Neural progenitor cell (in vitro differentiated cells): ENCODE data around the gene SDHAF2. TPM values are rescaled to one million over a fixed set of nuclear protein-coding genes. Genes with fewer than 3 reads are reported as not detected.

Experiments used
- DNase-seq: peaks from one replicate; pipeline ENCODE4 v3.0.0-alpha.2; 2016; ENCODE audit warnings: low spot score
- H2AFZ ChIP-seq: fragments of 200-600 bp; sonication (generic); replicated peaks from 2 replicates; pipeline ENCODE4 v1.6.1; 2016; ENCODE audit warnings: antibody characterized with exemption
- H3F3A ChIP-seq: fragments of 200-600 bp; sonication (generic); 2 replicates; pipeline ENCODE4 v1.6.1; 2016; ENCODE audit warnings: antibody characterized with exemption, low read depth
- H3K27ac ChIP-seq: fragments of 200-600 bp; sonication (generic); 2 replicates; pipeline ENCODE4 v1.5.1; 2016; ENCODE audit warnings: mild to moderate bottlenecking
- H3K27me3 ChIP-seq: fragments of 200-600 bp; sonication (generic); 2 replicates; pipeline ENCODE4 v1.6.1; 2016; ENCODE audit warnings: mild to moderate bottlenecking, moderate library complexity
- H3K36me3 ChIP-seq: fragments of 200-600 bp; sonication (generic); 2 replicates; pipeline ENCODE4 v1.5.1; 2016
- H3K4me1 ChIP-seq: fragments of 200-600 bp; sonication (generic); 2 replicates; pipeline ENCODE4 v1.6.1; 2016; ENCODE audit warnings: mixed run types
- H3K4me2 ChIP-seq: fragments of 200-600 bp; sonication (generic); 2 replicates; pipeline ENCODE4 v1.6.1; 2016
- H3K4me3 ChIP-seq: fragments of 200-600 bp; sonication (generic); 2 replicates; pipeline ENCODE4 v1.5.1; 2016
- H3K79me2 ChIP-seq: fragments of 200-600 bp; sonication (generic); 2 replicates; pipeline ENCODE4 v1.6.1; 2016; ENCODE audit warnings: low read depth
- H3K9ac ChIP-seq: fragments of 200-600 bp; sonication (generic); 2 replicates; pipeline ENCODE4 v1.6.1; 2016
- H3K9me3 ChIP-seq: fragments of 200-600 bp; sonication (generic); 2 replicates; pipeline ENCODE4 v1.5.1; 2016; ENCODE audit warnings: low read depth
- H4K20me1 ChIP-seq: fragments of 200-600 bp; sonication (generic); 2 replicates; pipeline ENCODE4 v1.6.1; 2016; ENCODE audit warnings: low read depth
- H3K27ac Mint-ChIP-seq: 3 replicates; pipeline ENCODE4 v1.8.0; 2021; ENCODE audit warnings: mixed read lengths
- H3K27me3 Mint-ChIP-seq: 2 replicates; pipeline ENCODE4 v1.8.0; 2022; ENCODE audit warnings: low read depth, mild to moderate bottlenecking, inconsistent platforms, moderate library complexity, mixed read lengths; ENCODE audit not compliant: insufficient read depth
- H3K36me3 Mint-ChIP-seq: 3 replicates; pipeline ENCODE4 v1.8.0; 2021; ENCODE audit warnings: mixed read lengths
- H3K4me1 Mint-ChIP-seq: 3 replicates; pipeline ENCODE4 v1.8.0; 2021; ENCODE audit warnings: mixed read lengths
- H3K4me3 Mint-ChIP-seq: 3 replicates; pipeline ENCODE4 v1.8.0; 2021; ENCODE audit warnings: mild to moderate bottlenecking, moderate library complexity, mixed read lengths
- H3K9me3 Mint-ChIP-seq: 3 replicates; pipeline ENCODE4 v1.8.0; 2020; ENCODE audit warnings: mixed read lengths
- CTCF ChIP-seq: fragments of 200-600 bp; sonication (generic); IDR thresholded peaks from 2 replicates; pipeline ENCODE4 v1.5.1; 2017; ENCODE audit warnings: antibody characterized with exemption, mild to moderate bottlenecking
- EZH2 ChIP-seq: fragments of 200-600 bp; sonication (generic); IDR thresholded peaks from 2 replicates; pipeline ENCODE4 v1.6.1; 2017; ENCODE audit warnings: antibody characterized with exemption, mild to moderate bottlenecking, moderate library complexity
- EZH2phosphoT487 ChIP-seq: fragments of 200-600 bp; sonication (generic); IDR thresholded peaks from 2 replicates; pipeline ENCODE4 v1.6.1; 2017; ENCODE audit warnings: antibody characterized with exemption
- total RNA-seq: library from RNA; depleted of rRNA; stranded (reverse); fragments of >200 nt; gene quantifications from 2 replicates; pipeline ENCODE4 v1.2.3, GENCODE V29; 2015; ENCODE audit warnings: low replicate concordance

SDHAF2 gene
- total RNA-seq, 1 donor from 2014 or later = 27.4 TPM

DNA sequence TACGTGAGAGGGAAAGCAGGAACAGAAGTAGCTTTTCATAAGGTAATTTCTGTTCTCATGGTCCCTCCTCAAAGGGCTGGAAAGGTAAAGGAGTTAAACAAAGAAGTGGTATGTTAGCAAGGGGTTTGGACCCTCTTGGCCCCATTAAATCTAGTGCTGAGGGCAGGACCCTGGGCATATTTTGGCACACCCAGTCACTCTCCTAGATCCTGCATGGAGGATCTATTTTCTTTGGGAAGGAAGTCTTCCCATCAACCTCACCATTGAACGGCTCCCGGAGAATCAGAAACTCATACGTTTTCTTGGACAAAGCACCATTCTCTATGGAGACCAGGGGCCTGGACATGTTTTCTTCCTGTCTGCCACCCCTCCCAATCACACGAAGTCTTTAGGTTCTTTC, 25.8 kb upstream of the SDHAF2 start:
- H3K27me3 Mint-ChIP-seq = no peaks in the 10 kb centered on the region
- H3K4me2 ChIP-seq = no peak overlapping the region
- H3K27ac ChIP-seq = no peak overlapping the region
- DNase-seq = no peak
- no peaks in the 10 kb centered on the region for H3K4me1 Mint-ChIP-seq
- no peaks in the 10 kb centered on the region for H3K9me3 Mint-ChIP-seq
- H3K27ac Mint-ChIP-seq = no peak overlapping the region
- TF ChIP-seq EZH2phosphoT487 (no peak), CTCF (no peak), EZH2 (no peak)
- H3K4me3 Mint-ChIP-seq = no peak overlapping the region
- no peaks in the 10 kb centered on the region for H3K79me2 ChIP-seq
- H3K27me3 ChIP-seq = no peaks in the 10 kb centered on the region
- H3K9me3 ChIP-seq = no peaks in the 10 kb centered on the region
- no peak overlapping the region for H3K9ac ChIP-seq
- H2AFZ ChIP-seq = no peak overlapping the region
- no peak overlapping the region for H3K4me3 ChIP-seq
- peaks cover 28% of the 10 kb centered on the region for H3K36me3 Mint-ChIP-seq
- no peaks in the 10 kb centered on the region for H3K4me1 ChIP-seq
- H4K20me1 ChIP-seq = peaks cover 13% of the 10 kb centered on the region
- H3F3A ChIP-seq = peaks cover 52% of the 10 kb centered on the region
- peaks cover 5% of the 10 kb centered on the region for H3K36me3 ChIP-seq

DNA sequence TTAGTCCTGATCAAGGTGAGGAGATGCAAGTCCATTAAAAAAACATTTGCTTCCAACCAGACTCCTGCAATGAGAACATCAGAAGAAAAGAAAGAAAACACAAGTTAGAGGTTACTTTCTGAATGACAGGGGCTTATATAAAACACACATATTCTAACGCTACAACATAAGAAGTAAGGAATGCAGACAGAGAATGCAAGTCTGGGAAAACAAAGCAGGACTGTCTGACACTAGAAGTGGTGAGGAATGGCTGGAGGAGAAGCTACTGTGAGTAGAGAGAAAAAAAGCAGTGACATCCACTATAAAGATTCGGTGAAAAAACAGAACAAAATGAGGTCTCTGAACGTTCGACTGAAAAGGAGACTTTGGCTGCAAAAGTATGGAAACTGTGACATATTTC, 25.3 kb upstream of the SDHAF2 start:
- Histone ChIP-seq H3K27ac (no peak overlapping the region), H3K4me3 (no peak overlapping the region), H3K4me1 (no peaks in the 10 kb centered on the region), H3K9ac (no peak overlapping the region), H3K9me3 (no peaks in the 10 kb centered on the region), H3K4me2 (no peak overlapping the region), H3F3A (peaks cover 52% of the 10 kb centered on the region), H2AFZ (no peak overlapping the region), H3K36me3 (peaks cover 5% of the 10 kb centered on the region), H3K27me3 (no peaks in the 10 kb centered on the region), H3K79me2 (no peaks in the 10 kb centered on the region), H4K20me1 (peaks cover 13% of the 10 kb centered on the region)
- no peaks in the 10 kb centered on the region for H3K9me3 Mint-ChIP-seq
- H3K4me1 Mint-ChIP-seq = no peaks in the 10 kb centered on the region
- no peak for TF ChIP-seq EZH2phosphoT487
- no peak for TF ChIP-seq CTCF
- TF ChIP-seq EZH2 = no peak
- no peaks in the 10 kb centered on the region for H3K27me3 Mint-ChIP-seq
- H3K36me3 Mint-ChIP-seq = peaks cover 28% of the 10 kb centered on the region
- H3K27ac Mint-ChIP-seq = no peak overlapping the region
- DNase-seq = no peak
- no peak overlapping the region for H3K4me3 Mint-ChIP-seq

DNA sequence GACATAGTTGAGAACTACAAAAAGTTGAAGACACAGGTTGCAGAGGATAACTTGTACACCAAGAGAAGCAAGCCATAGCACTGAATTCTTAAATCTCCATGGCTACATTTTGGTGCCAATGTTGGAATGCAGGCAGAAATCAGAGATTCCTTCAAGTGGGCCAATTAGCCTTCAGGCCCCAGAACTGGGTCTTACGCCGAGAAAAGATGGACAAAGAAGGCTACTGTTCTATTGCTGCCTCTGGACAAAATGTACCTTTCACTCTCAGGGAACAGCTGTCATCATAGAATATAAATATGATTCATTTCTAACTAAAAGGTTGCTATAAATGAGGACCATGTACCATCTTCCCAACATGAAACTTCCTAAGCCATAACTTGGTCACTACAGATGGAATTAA, 23.9 kb upstream of the SDHAF2 start:
- TF ChIP-seq EZH2phosphoT487 = no peak
- TF ChIP-seq CTCF = no peak
- no peak for TF ChIP-seq EZH2
- no peak for DNase-seq
- no peaks in the 10 kb centered on the region for H3K79me2 ChIP-seq
- no peak overlapping the region for H2AFZ ChIP-seq
- H3F3A ChIP-seq = peaks cover 42% of the 10 kb centered on the region
- no peaks in the 10 kb centered on the region for H3K9me3 ChIP-seq
- H3K4me1 Mint-ChIP-seq = no peaks in the 10 kb centered on the region
- no peaks in the 10 kb centered on the region for H3K27me3 ChIP-seq
- H3K36me3 ChIP-seq = peaks cover 13% of the 10 kb centered on the region
- no peak overlapping the region for H3K27ac Mint-ChIP-seq
- H3K27me3 Mint-ChIP-seq = peaks cover 3% of the 10 kb centered on the region
- no peak overlapping the region for H3K27ac ChIP-seq
- peaks cover 13% of the 10 kb centered on the region for H4K20me1 ChIP-seq
- H3K4me3 Mint-ChIP-seq = no peak overlapping the region
- no peak overlapping the region for H3K4me2 ChIP-seq
- no peak overlapping the region for H3K9ac ChIP-seq
- no peaks in the 10 kb centered on the region for H3K9me3 Mint-ChIP-seq
- H3K4me3 ChIP-seq = no peak overlapping the region
- H3K36me3 Mint-ChIP-seq = peaks cover 28% of the 10 kb centered on the region
- no peaks in the 10 kb centered on the region for H3K4me1 ChIP-seq
